NB4 (cell line): ENCODE measurements around the gene LFNG.

Experiments
- DNase-seq: peaks from one replicate; pipeline ENCODE4 v3.0.0; 2010; ENCODE audit warnings: low read depth
- H3K4me3 ChIP-seq: one replicate; pipeline ENCODE4 v1.5.1; 2011; ENCODE audit warnings: mild to moderate bottlenecking, low read depth, low read length, moderate library complexity
- MYC ChIP-seq: IDR thresholded peaks from 2 replicates; pipeline ENCODE4 v1.6.1; 2011; ENCODE audit warnings: low read depth, low read length
- POLR2A ChIP-seq: IDR thresholded peaks from 2 replicates; pipeline ENCODE4 v1.6.1; 2011; ENCODE audit warnings: mild to moderate bottlenecking; ENCODE audit not compliant: insufficient read length; ENCODE audit errors: extremely low read depth
- TF ChIP-seq, protein P1 (sequence below): IDR thresholded peaks from 2 replicates; pipeline ENCODE4 v1.6.1; 2011; ENCODE audit warnings: low read depth, low read length
- TF ChIP-seq, protein P2 (sequence below): IDR thresholded peaks from one replicate; pipeline ENCODE4 v1.5.1; 2012; ENCODE audit warnings: low read depth, low read length

The LFNG gene

DNA sequence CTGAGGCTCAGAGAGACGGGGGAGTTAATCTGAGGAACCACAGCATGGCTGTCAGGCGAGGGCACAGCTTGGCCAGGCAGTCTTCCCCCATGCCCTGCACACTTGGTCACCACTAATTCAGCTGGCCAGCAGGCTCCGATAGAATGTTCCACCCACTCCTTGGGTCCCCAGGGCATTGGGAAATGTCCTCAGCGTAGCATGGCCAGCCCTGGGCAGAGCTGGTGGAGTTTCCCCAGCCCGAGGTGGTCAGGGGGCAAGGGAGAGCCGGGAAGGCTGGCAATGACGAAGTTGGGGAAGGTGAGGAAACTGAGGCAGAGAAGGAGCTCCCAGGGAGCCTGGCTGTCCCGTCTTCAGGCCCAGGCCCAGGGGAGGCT lies 31.3 kb upstream of the LFNG start:
- no peak for DNase-seq
- TF ChIP-seq MYC (no peak), POLR2A (no peak)
- TF ChIP-seq, protein P1, sequence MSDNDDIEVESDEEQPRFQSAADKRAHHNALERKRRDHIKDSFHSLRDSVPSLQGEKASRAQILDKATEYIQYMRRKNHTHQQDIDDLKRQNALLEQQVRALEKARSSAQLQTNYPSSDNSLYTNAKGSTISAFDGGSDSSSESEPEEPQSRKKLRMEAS, result no peak
- TF ChIP-seq, protein P2, sequence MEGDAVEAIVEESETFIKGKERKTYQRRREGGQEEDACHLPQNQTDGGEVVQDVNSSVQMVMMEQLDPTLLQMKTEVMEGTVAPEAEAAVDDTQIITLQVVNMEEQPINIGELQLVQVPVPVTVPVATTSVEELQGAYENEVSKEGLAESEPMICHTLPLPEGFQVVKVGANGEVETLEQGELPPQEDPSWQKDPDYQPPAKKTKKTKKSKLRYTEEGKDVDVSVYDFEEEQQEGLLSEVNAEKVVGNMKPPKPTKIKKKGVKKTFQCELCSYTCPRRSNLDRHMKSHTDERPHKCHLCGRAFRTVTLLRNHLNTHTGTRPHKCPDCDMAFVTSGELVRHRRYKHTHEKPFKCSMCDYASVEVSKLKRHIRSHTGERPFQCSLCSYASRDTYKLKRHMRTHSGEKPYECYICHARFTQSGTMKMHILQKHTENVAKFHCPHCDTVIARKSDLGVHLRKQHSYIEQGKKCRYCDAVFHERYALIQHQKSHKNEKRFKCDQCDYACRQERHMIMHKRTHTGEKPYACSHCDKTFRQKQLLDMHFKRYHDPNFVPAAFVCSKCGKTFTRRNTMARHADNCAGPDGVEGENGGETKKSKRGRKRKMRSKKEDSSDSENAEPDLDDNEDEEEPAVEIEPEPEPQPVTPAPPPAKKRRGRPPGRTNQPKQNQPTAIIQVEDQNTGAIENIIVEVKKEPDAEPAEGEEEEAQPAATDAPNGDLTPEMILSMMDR, result no peak
- H3K4me3 ChIP-seq, result no peak overlapping the region

DNA sequence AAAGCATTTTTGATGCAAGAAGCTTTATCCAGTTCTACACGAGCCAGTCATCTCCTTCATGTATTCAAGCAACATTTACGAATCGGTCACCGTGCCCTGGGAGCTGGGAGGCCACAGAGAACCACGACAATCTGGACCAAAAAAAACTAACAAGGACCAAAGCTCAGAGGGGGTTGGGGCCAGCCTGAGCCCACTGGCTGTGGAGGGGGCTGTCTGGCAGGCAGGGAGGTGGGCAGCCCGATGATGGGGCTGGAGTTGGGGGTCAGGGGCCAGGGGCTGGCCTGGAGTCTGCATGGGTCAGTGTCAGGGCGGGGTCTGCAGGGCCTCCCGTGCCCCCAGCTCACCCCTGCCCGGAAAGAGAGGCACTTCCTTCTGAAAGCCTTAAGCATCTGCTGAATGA lies 30.9 kb upstream of the LFNG start:
- TF ChIP-seq, protein P2, result no peak
- TF ChIP-seq MYC (no peak), POLR2A (no peak)
- TF ChIP-seq, protein P1, result no peak
- no peak overlapping the region for H3K4me3 ChIP-seq
- DNase-seq, result no peak

DNA sequence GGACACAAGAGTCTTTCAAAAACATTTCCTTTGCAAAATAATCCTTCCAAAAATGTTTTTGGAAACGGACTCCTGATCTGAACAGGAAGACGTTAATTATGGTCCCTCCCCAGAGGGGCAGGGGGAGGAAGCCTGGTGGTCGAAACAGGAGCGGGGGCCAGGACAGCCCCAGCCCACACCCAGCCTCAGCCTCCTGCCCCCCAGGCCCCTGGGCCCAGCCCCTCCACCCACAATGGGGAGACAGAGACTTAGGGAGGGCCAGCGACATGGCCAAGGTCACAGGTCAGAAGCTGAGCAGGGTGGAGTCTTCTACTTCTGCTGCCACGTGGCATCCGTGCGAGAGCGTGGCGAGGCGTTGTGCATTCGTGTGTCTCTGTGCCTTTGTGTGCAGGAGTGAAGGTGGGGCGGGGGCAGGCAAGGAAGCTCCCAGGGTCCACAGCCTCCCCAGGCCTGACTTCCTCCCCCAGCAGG lies 29.4 kb upstream of the LFNG start:
- H3K4me3 ChIP-seq, result no peak overlapping the region
- TF ChIP-seq MYC, result no peak
- TF ChIP-seq POLR2A, result no peak
- TF ChIP-seq, protein P1, result no peak
- TF ChIP-seq, protein P2, result no peak
- DNase-seq, result no peak

DNA sequence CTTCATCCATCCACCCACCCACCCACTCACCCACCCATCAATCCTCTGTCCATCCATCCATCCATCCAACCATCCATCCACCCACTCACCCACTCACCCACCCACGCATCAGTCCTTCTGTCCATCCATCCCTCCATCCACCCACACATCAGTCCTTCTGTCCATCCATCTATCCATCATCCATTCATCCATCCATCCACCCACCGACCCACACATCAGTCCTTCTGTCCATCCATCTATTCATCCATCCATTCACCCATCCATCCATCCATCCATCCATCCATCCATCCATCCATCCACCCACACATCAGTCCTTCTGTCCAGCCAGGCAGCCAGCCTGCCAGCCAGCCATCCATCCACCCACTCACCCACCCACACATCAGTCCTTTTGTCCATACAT lies 27.5 kb upstream of the LFNG start:
- TF ChIP-seq POLR2A (no peak), MYC (no peak)
- TF ChIP-seq, protein P1, result no peak
- TF ChIP-seq, protein P2, result no peak
- H3K4me3 ChIP-seq, result no peak overlapping the region
- no peak for DNase-seq

DNA sequence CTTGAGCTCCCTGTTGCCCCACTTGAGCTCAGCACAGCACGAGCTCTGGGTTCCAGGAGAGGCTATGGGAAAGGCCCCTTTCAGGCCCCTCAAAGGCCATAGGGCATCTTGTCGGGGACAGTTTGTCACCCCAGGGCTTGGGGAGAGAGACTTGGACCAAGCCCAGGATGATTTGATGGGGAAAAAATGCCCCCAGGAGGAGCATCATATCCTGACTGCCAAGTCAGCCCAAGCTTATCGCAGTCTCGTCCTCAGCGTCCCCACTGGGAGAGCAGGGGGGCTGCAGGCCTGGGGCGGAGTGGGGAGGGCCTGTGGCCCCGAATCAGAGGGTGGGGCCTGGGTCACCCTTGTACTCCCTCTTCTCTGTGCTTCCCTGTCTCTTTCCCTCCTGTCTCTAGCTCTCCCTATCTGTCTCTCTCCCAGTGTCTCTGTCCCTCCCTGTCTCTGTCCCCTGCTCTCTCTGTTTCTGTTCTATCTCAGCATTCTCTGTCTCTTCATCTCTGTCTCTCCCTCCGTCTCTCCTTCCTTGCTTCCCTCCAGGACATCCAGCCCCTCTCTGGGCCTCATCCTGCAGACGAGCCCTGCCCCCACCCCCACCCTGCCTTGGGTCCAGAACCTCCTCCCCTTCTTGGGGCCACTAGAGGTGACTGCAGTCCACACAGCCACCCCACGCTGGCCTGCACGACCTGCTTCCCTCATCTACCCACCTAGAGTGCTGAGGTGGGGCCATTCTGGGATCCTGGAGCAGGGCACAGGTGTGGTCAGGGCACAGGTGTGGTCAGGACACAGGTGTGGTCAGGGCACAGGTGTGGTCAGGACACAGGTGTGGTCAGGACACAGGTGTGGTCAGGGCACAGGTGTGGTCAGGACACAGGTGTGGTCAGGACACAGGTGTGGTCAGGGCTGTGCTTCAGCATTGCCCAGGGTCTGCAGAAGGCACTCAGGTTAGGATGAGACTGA lies 26.1 kb upstream of the LFNG start:
- DNase-seq, result no peak
- no peak overlapping the region for H3K4me3 ChIP-seq
- TF ChIP-seq MYC, result no peak

DNA sequence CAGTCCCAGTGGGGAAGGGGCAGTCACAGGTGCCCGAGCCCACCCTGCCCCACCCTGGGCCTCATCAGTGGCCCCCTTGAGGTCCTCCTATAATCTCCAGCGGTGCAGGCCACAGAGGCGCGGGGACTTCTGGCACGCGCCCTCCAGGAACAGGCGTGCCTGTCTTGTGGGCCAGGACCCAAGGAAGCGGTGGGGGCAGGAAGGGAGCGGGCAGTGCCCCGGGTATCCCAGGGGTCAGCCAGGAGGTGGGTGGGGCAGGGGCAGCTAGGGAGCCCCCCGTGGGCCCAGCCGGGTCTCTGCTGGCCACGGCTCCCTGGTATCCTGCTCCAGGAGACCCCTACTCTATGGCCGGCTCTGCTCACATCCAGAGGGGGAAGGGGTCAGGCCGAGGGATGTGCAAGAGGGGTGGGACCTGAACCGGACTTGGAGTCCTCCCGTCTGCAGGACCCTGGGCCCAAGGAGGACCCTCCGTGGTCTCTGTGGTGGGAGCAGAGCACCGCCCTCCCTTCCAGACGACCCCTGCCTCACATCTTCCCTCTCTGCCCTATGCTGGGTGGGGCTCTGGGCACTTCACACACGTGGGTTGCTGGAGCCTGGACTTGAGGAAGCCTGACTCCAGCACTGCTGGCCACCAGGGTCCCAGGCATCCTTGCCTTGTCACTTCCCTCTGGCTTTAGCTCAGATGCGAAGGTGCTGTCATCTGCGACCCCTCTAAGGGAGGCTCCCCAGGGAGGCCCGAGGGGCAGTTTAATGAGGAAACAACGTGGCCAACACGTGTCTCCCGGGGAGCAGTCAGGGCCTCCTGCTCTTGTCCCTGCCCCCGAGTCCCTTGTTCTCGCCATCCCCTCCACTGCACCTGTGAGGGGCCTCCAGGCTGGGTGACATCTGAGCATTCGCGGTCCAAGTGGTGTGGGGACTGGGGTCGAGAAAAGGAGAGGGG lies 25.1 kb upstream of the LFNG start:
- TF ChIP-seq POLR2A (no peak), MYC (peak; percentile 41; the same call in 1 of the 2 replicates)
- TF ChIP-seq, protein P2, result no peak
- TF ChIP-seq, protein P1, result peak; percentile 83
- peak; percentile 45 for DNase-seq
- H3K4me3 ChIP-seq, result no peak overlapping the region
